C4-2B (cell line): ENCODE results near the gene SULT4A1.

Experiments
- ZFX ChIP-seq: fragments of 450-650 bp; IDR thresholded peaks from 2 replicates; pipeline ENCODE4 v1.6.1; 2017
- TF ChIP-seq, protein P1 (sequence below): fragments of 450-650 bp; conservative IDR thresholded peaks from 2 replicates; pipeline ENCODE4 v1.5.1; 2017; ENCODE audit warnings: mild to moderate bottlenecking

DNA sequence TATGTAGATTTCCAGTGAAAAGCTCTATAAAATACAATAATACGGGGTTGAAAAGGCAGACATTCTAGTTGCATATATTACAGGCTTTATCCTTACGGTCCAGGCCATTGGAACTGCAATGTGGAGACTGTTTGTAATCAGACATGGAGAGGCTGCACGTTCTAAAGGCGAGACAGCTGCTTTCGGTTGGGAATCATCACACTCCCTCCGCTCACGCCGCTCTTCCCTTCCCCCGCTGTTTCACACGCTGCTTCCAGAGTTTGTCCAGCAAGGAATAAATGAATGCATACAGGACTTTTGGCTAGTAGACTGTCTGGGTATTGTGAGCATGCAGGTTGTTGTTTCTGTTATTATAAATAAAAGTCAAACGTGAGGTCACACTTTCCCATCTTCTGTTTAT, 36.7 kb downstream of the SULT4A1 start:
- TF ChIP-seq, protein P1, sequence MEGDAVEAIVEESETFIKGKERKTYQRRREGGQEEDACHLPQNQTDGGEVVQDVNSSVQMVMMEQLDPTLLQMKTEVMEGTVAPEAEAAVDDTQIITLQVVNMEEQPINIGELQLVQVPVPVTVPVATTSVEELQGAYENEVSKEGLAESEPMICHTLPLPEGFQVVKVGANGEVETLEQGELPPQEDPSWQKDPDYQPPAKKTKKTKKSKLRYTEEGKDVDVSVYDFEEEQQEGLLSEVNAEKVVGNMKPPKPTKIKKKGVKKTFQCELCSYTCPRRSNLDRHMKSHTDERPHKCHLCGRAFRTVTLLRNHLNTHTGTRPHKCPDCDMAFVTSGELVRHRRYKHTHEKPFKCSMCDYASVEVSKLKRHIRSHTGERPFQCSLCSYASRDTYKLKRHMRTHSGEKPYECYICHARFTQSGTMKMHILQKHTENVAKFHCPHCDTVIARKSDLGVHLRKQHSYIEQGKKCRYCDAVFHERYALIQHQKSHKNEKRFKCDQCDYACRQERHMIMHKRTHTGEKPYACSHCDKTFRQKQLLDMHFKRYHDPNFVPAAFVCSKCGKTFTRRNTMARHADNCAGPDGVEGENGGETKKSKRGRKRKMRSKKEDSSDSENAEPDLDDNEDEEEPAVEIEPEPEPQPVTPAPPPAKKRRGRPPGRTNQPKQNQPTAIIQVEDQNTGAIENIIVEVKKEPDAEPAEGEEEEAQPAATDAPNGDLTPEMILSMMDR = no peak
- no peak for TF ChIP-seq ZFX
